Activated naive CD4-positive, alpha-beta T cell treated with anti-CD3 and anti-CD28 coated beads, Interleukin-2, amount 50 U/mL, for 24 hours (primary cell): ENCODE data around the gene SLC37A1.
A peak's percentile ranks its signal among the peaks of the same experiment; 100 is the strongest.

Experiments used
- H3K27ac Mint-ChIP-seq: one replicate; pipeline ENCODE4 v1.8.0; 2021; ENCODE audit warnings: mild to moderate bottlenecking, mixed read lengths
- H3K27me3 Mint-ChIP-seq: one replicate; pipeline ENCODE4 v1.8.0; 2021; ENCODE audit warnings: mixed read lengths
- H3K36me3 Mint-ChIP-seq: one replicate; pipeline ENCODE4 v1.8.0; 2021; ENCODE audit warnings: mixed read lengths
- H3K4me1 Mint-ChIP-seq: one replicate; pipeline ENCODE4 v1.8.0; 2021; ENCODE audit warnings: mixed read lengths
- H3K4me3 Mint-ChIP-seq: one replicate; pipeline ENCODE4 v1.8.0; 2021; ENCODE audit warnings: mild to moderate bottlenecking, mixed read lengths
- H3K9me3 Mint-ChIP-seq: one replicate; pipeline ENCODE4 v1.8.0; 2021; ENCODE audit warnings: mixed read lengths

Gene SLC37A1

DNA sequence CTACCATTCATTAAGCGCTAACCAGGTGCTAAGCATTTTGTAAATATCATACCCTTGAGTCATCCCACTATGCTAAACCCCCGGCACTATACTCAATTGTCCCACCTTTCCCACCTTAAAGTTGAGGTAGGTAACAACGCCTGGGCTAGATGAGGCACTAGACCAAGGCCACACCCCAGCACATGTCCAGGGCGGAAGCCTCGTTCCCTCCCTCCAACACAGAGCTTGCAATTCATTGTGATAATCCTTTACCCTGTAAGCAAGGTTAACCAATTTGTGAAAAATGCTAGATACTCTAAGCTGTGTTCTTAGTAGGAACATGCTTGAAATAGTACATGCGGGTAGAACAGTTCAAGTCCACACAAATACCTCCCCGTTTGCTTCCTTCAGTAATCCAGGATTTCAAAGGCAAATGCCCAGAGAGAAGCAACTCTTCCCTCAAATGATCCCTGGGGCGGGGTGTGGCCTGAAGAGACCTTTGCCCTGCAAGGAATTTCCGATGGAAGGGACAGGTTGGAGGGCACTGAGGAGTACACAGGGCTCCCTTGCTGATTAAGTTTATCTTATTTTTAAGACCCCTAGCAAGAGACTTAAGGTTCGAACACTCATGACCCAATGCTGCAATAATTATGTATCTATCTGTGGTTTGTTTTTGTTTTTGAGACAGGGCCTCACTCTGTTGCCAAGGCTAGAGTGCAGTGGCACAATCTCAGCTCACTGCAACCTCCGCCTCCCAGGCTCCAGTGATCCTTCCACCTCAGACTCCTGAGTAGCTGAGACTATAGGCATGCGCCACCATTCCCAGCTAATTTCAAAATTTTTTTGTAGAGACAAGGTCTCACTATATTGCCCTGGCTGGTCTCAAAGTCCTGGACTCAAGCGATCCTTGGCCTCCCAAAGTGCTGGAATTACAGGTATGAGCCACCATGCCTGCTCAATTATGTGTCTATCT is 20.3 kb upstream of the SLC37A1 start:
- Mint-ChIP-seq H3K27ac (no peak overlapping the region), H3K4me1 (peaks cover 19% of the 10 kb centered on the region), H3K27me3 (no peaks in the 10 kb centered on the region), H3K4me3 (no peak overlapping the region), H3K36me3 (no peaks in the 10 kb centered on the region), H3K9me3 (no peaks in the 10 kb centered on the region)

DNA sequence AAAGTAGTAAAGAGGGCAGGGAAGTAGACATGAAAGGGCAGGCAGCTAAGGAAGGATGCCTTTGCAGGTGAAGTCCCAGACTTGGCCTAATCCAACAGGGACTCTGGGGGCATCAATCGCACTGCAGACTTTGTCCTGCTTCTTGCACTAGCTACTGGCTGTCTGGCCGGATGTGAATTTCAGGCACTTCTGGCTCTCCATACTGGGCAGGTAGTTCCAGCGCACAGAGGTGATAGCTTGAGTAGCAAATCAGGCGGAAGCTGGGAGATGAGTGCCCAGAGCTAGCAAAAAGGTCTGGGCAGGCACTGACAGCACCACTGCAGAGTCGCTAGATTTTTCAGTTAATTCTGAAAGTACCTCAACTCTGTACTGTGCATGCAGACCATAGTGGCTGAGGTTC is 18.6 kb upstream of the SLC37A1 start:
- H3K4me3 Mint-ChIP-seq = no peak overlapping the region
- no peaks in the 10 kb centered on the region for H3K27me3 Mint-ChIP-seq

DNA sequence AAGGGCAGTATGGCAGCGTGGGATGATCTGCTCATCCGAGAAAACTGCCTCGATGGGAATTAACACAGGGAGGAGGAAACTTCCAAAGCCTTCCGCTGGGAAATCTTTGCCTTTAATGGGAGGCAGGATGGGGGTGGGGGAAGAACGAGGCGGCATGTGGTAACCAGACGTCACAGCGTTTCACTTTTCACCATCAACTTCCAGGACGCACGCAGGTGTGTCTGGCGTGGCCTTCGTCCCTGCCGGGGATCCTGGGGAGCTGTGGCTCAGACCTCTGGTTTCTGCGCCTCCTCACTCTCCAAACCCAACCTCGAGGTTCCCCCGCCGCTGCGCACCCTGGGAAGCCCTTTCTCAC is 17.9 kb upstream of the SLC37A1 start:
- H3K27me3 Mint-ChIP-seq = no peaks in the 10 kb centered on the region
- peak overlapping the region; percentile 86 for H3K27ac Mint-ChIP-seq
- H3K4me3 Mint-ChIP-seq = peak overlapping the region; percentile 87
- H3K4me1 Mint-ChIP-seq = peaks cover 19% of the 10 kb centered on the region
- H3K36me3 Mint-ChIP-seq = no peaks in the 10 kb centered on the region
- H3K9me3 Mint-ChIP-seq = no peaks in the 10 kb centered on the region

More for the DNA sequence above, 18.6 kb upstream of the SLC37A1 start:
- Mint-ChIP-seq H3K4me1 (peaks cover 19% of the 10 kb centered on the region), H3K36me3 (no peaks in the 10 kb centered on the region), H3K9me3 (no peaks in the 10 kb centered on the region), H3K27ac (no peak overlapping the region)

DNA sequence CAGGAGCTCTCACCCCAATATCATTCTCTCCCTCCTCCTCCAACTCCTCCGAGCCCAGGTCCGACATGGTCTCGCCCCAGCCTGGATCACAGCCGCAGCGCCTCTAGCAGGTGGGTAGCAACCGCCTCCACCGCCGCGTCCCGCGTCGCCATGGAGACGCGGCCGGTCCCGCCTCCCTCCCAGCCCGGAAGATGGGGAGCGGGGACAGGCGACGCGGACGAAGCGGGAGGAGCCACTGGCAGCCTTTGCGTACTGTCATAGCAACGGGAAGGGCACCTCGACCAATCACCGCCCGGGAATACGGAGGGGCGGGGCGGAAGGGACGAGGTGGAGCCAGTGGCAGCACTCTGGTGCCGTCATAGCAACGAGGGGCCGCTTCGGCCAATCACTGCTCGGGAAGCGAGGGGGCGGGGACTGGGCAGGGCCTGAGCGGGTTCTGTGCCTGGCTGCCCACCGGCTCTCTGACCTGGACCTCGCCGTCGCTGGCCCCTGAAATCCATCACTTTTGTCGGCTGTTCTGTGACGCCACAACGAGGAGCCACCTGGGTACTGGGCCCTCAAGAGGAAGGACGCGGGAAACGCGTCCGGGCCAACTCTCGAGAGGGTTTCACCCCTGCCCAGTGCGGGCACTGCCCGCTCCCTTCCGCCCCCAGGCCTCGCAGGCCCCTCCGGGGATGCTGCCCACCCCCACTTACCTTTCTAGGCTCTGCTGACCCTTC is 17.4 kb upstream of the SLC37A1 start, which contains the start of gene RSPH1:
Gene RSPH1 (minus strand): TSS at position 105 of the 719 bp plus-strand sequence. CDS start 38 bp downstream, at position 67.
- Mint-ChIP-seq H3K4me1 (peaks cover 19% of the 10 kb centered on the region), H3K27ac (peak within 1 kb of the TSS; percentile 86), H3K27me3 (no peaks in the 10 kb centered on the region), H3K4me3 (peak within 1 kb of the TSS; percentile 87), H3K9me3 (no peaks in the 10 kb centered on the region), H3K36me3 (no peaks in the 10 kb centered on the region)

DNA sequence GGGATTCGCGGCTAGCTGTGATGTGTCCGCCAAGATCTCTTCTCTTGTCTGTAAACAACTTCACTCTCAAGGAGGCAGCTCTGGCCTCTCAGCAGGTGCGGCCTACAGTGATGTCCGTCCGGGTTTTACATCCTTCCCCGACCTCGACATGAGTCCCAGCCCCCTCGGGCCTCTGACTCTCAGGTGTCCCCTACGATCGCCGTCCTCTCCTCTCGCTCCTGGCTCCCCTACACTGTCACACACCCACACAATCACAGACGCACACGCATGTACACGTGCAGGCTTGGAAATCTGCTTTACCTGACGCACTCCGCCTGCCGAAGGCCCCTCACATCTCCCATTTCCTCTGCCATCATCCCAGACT is 16.8 kb upstream of the SLC37A1 start:
- Mint-ChIP-seq H3K4me3 (peak overlapping the region; percentile 87), H3K27ac (peak overlapping the region; percentile 31), H3K9me3 (no peaks in the 10 kb centered on the region), H3K27me3 (no peaks in the 10 kb centered on the region), H3K4me1 (peaks cover 19% of the 10 kb centered on the region), H3K36me3 (no peaks in the 10 kb centered on the region)

DNA sequence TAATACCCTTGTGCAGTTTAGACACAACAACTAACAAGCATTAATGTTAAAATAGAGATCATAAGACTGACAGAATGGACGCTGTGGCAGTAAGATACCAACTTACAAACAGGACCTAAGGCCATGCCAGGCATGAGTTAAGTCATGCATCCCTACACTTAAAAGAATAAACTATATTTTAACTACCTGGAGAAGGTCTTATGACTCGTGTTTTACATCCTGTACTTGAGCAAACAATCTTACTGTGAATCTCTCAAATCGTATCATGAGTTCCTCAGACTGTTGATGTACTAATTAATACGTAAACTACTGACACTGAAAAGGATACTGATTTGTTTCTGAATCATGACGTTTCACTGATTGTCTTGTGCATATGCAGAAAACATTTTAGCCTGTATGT is 15.6 kb upstream of the SLC37A1 start:
- Mint-ChIP-seq H3K27ac (no peak overlapping the region), H3K4me3 (no peak overlapping the region), H3K9me3 (no peaks in the 10 kb centered on the region), H3K27me3 (no peaks in the 10 kb centered on the region), H3K4me1 (peaks cover 12% of the 10 kb centered on the region), H3K36me3 (no peaks in the 10 kb centered on the region)

DNA sequence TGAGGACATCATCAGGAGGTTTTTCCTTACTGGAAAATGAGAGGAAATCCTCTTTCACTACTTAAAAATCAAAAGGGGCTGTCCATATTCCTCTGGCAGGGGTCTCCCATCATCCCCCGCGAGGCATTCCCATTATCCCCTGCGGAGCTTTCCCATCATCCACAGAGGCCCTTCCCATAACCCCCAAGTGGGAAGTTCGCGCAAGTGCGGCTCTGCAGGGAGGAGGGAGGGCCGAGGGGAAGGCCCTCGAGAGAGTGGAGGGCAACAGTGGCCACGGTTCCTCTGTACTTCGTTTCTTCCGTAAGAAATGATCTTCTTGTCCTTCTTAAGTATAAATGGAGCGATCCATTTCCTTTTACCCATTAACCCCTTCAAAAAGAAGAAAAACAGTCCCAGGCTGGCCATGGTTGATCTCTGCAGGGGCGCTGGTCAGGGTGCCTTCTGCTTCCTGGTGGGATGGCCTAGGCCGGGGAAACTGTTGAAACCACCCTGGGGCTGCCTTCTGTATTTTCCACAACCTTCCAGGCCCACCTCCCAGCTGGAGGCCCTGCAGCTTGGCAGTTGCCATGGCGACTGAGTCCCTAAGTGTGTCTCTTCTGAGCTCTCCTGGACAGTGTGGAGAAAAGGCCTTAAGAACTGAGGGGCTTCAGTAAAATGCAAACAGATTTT is 14.1 kb upstream of the SLC37A1 start:
- Mint-ChIP-seq H3K27ac (no peak overlapping the region), H3K4me1 (peaks cover 12% of the 10 kb centered on the region), H3K9me3 (no peaks in the 10 kb centered on the region), H3K27me3 (no peaks in the 10 kb centered on the region), H3K36me3 (no peaks in the 10 kb centered on the region), H3K4me3 (no peak overlapping the region)

DNA sequence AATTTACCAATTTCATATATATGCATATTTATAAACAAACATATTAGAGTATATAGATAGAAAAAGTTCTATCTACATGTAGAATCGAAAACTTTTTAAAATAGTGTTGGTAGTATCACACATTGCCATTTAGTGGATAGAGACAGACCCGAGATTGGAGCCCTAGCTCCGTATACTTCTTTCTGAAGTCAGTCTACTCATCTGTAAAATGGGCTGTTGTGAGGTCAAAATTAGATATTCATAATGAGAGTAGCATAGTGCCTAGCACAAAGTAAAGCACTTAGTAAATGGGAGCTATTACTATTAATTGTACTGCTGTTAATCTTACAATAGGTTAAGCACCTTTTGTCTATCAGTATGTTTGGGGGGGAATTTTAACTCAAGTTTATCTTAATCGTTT is 13.4 kb upstream of the SLC37A1 start:
- no peaks in the 10 kb centered on the region for H3K9me3 Mint-ChIP-seq
- H3K27ac Mint-ChIP-seq = no peak overlapping the region
- no peaks in the 10 kb centered on the region for H3K36me3 Mint-ChIP-seq
- H3K4me1 Mint-ChIP-seq = peaks cover 12% of the 10 kb centered on the region
- no peak overlapping the region for H3K4me3 Mint-ChIP-seq
- no peaks in the 10 kb centered on the region for H3K27me3 Mint-ChIP-seq

DNA sequence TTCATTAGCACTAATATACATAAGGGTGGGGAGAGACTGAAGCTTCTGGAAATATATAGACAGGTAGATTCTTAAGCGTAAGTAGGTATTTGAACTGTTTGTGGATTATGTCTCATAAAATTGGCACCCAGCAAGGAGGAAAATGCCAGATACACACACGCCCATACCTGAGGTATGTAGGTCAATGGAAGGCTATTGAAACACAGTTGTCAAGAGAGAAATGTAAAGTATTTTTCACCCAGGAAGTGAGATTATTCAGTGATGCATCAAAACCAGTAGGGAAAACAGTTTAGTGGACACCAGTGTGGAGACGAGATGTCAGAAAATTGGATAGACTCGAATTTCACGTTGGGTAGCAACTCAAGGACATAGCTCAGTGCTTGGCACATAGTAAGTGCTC is 12.9 kb upstream of the SLC37A1 start:
- no peaks in the 10 kb centered on the region for H3K27me3 Mint-ChIP-seq
- no peak overlapping the region for H3K4me3 Mint-ChIP-seq
- no peak overlapping the region for H3K27ac Mint-ChIP-seq
- H3K4me1 Mint-ChIP-seq = peaks cover 12% of the 10 kb centered on the region
- no peaks in the 10 kb centered on the region for H3K36me3 Mint-ChIP-seq
- H3K9me3 Mint-ChIP-seq = no peaks in the 10 kb centered on the region

DNA sequence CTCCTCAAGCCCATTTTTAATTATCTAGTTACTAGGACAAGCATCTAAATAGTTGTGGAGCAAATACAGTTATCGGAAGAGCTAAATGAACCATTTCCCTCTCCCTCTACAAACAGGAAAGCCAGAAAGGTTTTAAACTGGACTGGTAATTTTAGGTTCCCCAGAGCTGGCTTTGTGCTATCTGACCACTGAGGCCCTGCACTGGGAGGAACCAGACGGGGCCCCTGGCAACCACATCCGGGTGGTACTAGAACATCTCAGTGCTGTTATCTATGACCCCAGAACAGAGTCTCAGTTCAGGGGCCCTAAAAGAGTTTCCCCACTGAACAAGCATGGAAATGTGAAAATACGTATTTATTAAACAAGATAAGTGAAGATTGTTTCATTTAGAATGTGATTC is 9.9 kb upstream of the SLC37A1 start:
- Mint-ChIP-seq H3K27ac (no peak overlapping the region), H3K36me3 (no peaks in the 10 kb centered on the region), H3K9me3 (no peaks in the 10 kb centered on the region), H3K4me1 (no peaks in the 10 kb centered on the region), H3K4me3 (no peak overlapping the region), H3K27me3 (no peaks in the 10 kb centered on the region)

DNA sequence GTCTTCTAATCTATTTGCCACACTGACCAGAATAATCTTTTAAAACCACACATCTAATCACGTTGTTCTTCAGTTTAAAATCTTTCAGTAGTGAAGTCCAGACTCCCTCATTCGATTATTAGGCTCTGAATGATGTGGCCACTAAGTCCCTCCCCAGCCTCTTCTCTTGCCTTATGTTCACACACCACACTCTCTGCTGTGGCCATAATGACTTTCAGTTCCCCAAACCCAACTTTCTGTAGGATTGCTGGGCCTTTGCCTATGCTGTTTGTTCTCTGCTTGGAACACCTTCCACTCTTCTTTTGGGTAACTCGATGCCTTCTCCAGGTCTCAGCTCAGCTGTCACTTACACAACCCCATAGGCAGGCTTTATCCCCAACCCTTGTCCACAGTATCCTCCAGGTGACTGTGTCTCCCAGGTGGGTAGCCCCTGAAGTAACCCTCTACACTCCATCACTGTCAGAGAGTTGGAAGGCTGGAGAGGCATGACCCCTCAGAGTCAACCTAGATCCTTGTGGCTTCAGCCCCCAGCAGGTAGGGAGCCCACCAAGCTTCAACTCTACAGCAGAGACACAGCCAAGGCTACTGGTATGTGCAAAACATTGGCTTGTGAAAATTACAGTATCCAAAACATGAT is 8.4 kb upstream of the SLC37A1 start:
- no peak overlapping the region for H3K4me3 Mint-ChIP-seq
- H3K36me3 Mint-ChIP-seq = no peaks in the 10 kb centered on the region
- no peaks in the 10 kb centered on the region for H3K4me1 Mint-ChIP-seq
- H3K27ac Mint-ChIP-seq = no peak overlapping the region
- no peaks in the 10 kb centered on the region for H3K27me3 Mint-ChIP-seq
- H3K9me3 Mint-ChIP-seq = no peaks in the 10 kb centered on the region

DNA sequence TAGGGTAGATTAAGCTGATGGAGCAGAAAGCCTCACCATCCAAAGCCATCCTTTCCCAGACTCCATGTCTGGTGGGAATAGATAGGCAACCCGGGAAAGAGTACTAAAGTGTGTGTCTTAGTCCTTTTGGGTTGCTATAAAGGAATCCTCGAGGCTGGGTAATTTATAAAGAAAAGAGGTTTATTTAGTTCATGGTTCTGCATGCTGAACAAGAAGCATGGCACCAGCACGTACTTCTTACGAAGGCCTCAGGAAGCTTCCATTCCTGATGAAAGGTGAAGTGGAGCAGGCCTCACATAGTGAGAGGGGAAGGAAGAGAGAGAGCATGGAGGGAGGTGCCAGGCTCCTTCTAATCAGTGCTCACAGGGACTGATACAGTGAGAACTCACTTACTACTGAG is 6.2 kb upstream of the SLC37A1 start:
- H3K36me3 Mint-ChIP-seq = no peaks in the 10 kb centered on the region
- no peak overlapping the region for H3K4me3 Mint-ChIP-seq
- H3K9me3 Mint-ChIP-seq = no peaks in the 10 kb centered on the region
- H3K27ac Mint-ChIP-seq = no peak overlapping the region
- no peaks in the 10 kb centered on the region for H3K27me3 Mint-ChIP-seq
- peaks cover 3% of the 10 kb centered on the region for H3K4me1 Mint-ChIP-seq

DNA sequence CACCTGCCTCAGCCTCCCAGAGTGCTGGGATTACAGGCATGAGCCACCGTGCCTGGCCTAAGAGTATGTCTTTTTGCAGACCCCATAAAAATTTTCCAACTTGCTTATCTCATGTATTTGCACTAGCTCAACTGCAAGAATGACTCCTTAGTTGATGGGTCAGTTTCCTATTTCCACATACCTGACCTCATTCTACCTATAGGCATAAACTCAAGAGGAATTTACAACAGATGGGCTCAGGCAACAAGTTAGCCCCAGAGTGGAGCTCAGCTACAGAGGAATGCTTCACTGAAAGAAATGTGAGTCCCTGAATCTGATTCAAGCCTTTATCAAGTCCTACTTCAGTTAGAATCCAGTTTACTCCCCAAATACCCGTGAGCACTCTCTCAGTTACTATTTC is 5.3 kb upstream of the SLC37A1 start:
- no peak overlapping the region for H3K4me3 Mint-ChIP-seq
- H3K4me1 Mint-ChIP-seq = peaks cover 6% of the 10 kb centered on the region
- no peak overlapping the region for H3K27ac Mint-ChIP-seq
- H3K36me3 Mint-ChIP-seq = no peaks in the 10 kb centered on the region
- no peaks in the 10 kb centered on the region for H3K27me3 Mint-ChIP-seq
- H3K9me3 Mint-ChIP-seq = no peaks in the 10 kb centered on the region

DNA sequence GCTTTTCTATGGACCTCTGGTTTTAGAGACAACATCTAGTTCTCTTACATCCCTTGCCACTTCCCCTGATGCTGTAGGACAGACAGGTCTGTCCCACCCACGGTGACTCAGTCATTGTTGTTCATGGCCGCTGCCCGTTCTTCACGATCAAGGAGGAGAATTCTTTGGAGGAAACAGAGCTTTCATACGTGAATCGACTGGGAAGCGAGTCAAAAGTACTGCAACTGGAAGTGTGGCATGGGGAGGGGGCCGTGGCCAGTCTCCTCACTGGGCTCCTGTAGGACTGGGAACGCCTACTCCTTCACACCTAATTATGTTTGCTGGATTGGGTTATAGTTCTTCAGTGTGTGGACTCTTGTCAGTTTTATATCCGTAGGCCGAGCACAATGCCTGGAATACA is 4.4 kb upstream of the SLC37A1 start:
- no peak overlapping the region for H3K27ac Mint-ChIP-seq
- no peaks in the 10 kb centered on the region for H3K27me3 Mint-ChIP-seq

DNA sequence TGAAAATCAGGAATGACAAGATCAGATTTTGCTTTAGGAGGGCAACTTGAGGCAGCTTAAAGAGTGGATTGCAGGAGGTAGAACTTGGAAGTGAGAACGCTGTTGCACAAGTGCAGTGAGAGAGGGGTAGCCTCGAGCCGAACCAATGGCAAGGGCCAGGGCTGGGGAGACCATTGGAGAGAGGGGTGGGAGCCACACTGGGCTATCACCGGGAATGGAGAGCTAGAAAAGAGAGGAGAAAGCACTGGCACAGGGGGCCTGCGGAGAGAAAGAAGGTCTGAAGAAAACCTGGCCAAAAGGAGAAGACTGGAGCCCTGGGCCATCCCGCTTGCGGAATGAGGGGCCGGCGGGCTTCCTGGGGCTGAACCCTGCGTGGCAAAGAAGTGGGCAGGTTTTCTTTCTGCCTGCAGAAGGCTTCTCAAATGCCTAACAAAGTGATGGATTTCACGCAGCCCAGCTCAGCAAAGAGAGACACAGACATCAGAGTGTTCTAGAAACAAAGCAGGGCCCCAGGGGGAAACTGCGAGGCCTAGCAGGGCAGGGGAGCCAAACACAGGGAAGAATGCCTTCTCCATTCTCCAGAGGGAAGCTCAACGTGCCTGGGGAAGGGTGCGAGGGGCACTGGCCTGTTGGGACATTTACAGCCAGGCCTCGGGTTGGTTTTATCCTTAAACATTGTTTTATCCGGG is 1.2 kb upstream of the SLC37A1 start:
- H3K27ac Mint-ChIP-seq = peak overlapping the region; percentile 21
- H3K9me3 Mint-ChIP-seq = no peaks in the 10 kb centered on the region
- peak overlapping the region; percentile 91 for H3K4me3 Mint-ChIP-seq
- no peaks in the 10 kb centered on the region for H3K27me3 Mint-ChIP-seq
- no peaks in the 10 kb centered on the region for H3K36me3 Mint-ChIP-seq
- peaks cover 32% of the 10 kb centered on the region for H3K4me1 Mint-ChIP-seq

More for the DNA sequence above, 4.4 kb upstream of the SLC37A1 start:
- Mint-ChIP-seq H3K4me3 (no peak overlapping the region), H3K4me1 (peaks cover 6% of the 10 kb centered on the region), H3K36me3 (no peaks in the 10 kb centered on the region), H3K9me3 (no peaks in the 10 kb centered on the region)
